Tibial artery (tissue), 4 donors: ENCODE results near the gene PIGV.

Experiments used
- DNase-seq, 2 donors: peaks; one replicate each; pipeline ENCODE4 v3.0.0-alpha.2; 2019
- H3K27ac ChIP-seq, 2 donors: fragments of 200-600 bp; sonication (generic) in 1 of 2; 1 replicate in 1 of 2; 2 replicates in 1 of 2; pipeline ENCODE4 v1.5.1; 2018 to 2019; ENCODE audit warnings: mild to moderate bottlenecking in 1 of 2
- H3K27me3 ChIP-seq, 2 donors: fragments of 200-600 bp; sonication (generic) in 1 of 2; one replicate each; pipeline versions ENCODE4 v1.5.1 to v1.6.0; 2016 to 2019
- H3K36me3 ChIP-seq, 3 donors: fragments of 200-600 bp; sonication (generic) in 2 of 3; one replicate each; pipeline ENCODE4 v1.5.1; 2016 to 2019; ENCODE audit warnings: mild to moderate bottlenecking in 2 of 3
- H3K4me1 ChIP-seq, 4 donors: fragments of 200-600 bp; sonication (generic) in 2 of 4; 1 replicate in 3 of 4; 2 replicates in 1 of 4; pipeline ENCODE4 v1.5.1; 2016 to 2019
- H3K4me3 ChIP-seq, 2 donors: fragments of 200-600 bp; sonication (generic) in 1 of 2; 1 replicate in 1 of 2; 2 replicates in 1 of 2; pipeline ENCODE4 v1.5.1; 2018 to 2019; ENCODE audit warnings: mild to moderate bottlenecking in 2 of 2
- H3K9me3 ChIP-seq, 3 donors: fragments of 200-600 bp; sonication (generic) in 1 of 3; one replicate each; pipeline ENCODE4 v1.5.1; 2016 to 2019
- CTCF ChIP-seq, 2 experiments: fragments of 200-600 bp in 1 of 2; fragments of 450-650 bp in 1 of 2; IDR thresholded peaks; one replicate each; pipeline ENCODE4 v1.5.1; 2017 to 2019; ENCODE audit warnings: antibody characterized with exemption in 2 of 2, mild to moderate bottlenecking in 1 of 2, moderate library complexity in 1 of 2
- intact Hi-C: fragments of 100-400 bp; cut with DNase I; formaldehyde crosslinking; loops from one replicate; pipeline ENCODE4 v1.15.0; 2023; ENCODE audit warnings: low total_unique reads

The PIGV gene

GRCh38 chr1:26811057-26811456, 23.3 kb downstream of the PIGV start:
- TF ChIP-seq CTCF (IDR thresholded peaks at IDR 0.05), result no peak
- Histone ChIP-seq H3K36me3 (no peaks in the 10 kb centered on the region), H3K4me3 (no peak overlapping the region), H3K27me3 (no peaks in the 10 kb centered on the region), H3K4me1 (no peaks in the 10 kb centered on the region), H3K27ac (no peak overlapping the region), H3K9me3 (no peaks in the 10 kb centered on the region)
- intact Hi-C loops, result no loop called here
- DNase-seq, result no peak

DNA sequence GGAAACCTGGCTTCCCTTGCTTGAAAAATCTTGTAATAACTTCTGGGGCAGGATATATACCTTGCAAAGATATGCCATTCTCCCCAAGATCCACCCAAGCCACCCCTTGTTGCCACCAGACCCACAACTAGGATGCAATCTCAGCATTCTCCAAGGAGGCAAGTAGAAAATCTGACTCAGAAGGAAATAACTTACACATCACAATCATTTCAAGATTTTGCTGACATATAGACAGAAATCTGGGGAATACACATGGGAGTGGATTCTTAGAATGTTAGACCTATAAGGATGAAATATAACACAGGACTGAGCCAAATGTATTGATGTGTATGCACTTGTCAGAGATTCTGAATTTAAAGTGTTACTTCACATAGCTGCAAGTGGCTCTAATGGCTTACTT, 24.0 kb downstream of the PIGV start:
- H3K9me3 ChIP-seq, result no peaks in the 10 kb centered on the region
- H3K4me1 ChIP-seq, result no peaks in the 10 kb centered on the region
- no peaks in the 10 kb centered on the region for H3K36me3 ChIP-seq
- no peak for TF ChIP-seq CTCF (IDR thresholded peaks at IDR 0.05)
- no peaks in the 10 kb centered on the region for H3K27me3 ChIP-seq
- intact Hi-C loops, result no loop called here
- no peak overlapping the region for H3K27ac ChIP-seq
- DNase-seq, result no peak
- no peak overlapping the region for H3K4me3 ChIP-seq

DNA sequence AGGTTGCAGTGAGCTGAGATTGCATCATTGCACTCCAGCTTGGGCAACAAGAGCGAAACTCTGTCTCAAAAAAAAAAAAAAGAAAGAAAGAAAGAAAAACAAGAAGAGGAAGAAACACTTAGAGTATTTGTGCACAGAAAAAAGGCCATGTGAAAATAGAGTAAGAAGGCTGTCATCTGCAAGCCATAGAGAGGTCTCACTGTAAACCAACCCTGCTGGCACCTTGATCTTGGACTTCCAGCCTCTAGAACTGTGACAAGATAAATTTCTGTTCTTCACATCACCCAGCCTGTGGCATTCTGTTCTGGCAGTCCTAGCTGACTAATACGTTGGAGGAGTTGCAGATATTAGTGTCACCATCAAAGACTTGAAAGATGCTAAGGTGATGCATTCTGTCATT, 26.6 kb downstream of the PIGV start:
- intact Hi-C loops, result no loop called here

DNA sequence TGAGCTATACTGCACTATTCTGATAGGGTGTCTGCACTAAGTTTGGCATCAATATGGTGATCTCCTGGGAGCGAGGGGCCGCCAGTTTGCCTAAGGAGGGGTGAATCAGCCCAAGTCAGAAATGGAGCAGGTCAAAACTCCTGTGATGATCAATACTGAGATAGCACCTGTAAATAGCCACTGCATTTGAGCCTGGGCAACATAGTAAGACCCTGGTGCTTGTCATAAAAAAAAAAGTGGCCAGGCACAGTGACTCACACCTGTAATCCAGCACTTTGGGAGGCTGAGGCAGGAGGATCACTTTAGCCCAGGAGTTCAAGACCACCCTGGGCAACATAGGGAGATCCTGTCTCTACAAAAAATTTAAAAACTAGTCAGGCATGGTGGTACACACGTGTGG, 27.1 kb downstream of the PIGV start:
- Histone ChIP-seq H3K4me1 (no peaks in the 10 kb centered on the region), H3K27me3 (no peaks in the 10 kb centered on the region), H3K9me3 (no peaks in the 10 kb centered on the region), H3K36me3 (no peaks in the 10 kb centered on the region), H3K4me3 (no peak overlapping the region), H3K27ac (no peak overlapping the region)
- TF ChIP-seq CTCF (IDR thresholded peaks at IDR 0.05), result no peak
- no peak for DNase-seq
- intact Hi-C loops, result no loop called here

More for the DNA sequence above, 26.6 kb downstream of the PIGV start:
- no peak for TF ChIP-seq CTCF (IDR thresholded peaks at IDR 0.05)
- Histone ChIP-seq H3K36me3 (no peaks in the 10 kb centered on the region), H3K4me3 (no peak overlapping the region), H3K27ac (no peak overlapping the region), H3K4me1 (no peaks in the 10 kb centered on the region), H3K27me3 (no peaks in the 10 kb centered on the region), H3K9me3 (no peaks in the 10 kb centered on the region)
- no peak for DNase-seq

DNA sequence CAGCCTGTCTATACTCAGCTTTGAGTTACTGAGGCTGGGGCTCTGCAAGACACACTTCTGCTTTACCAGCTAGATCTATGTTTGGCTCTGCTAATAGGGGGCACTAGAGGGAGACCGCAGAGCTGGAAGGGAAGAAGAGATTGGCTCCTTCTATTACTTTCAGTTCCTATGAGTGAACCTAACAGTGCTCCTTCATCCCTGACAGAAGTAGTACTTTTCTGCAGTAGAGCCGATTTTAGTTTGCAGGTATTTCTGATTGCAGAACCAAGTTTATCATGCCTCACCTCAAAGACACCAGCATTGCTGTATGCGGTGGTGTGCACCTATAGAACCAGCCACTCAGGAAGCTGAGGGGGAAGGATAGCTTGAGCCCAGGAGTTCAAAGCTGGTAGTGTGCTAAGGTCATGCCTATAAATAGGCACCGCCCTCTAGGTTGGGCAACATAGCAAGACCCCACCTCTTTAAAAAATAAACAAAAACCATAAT, 33.1 kb downstream of the PIGV start:
- Histone ChIP-seq H3K27ac (no peak overlapping the region), H3K4me3 (no peak overlapping the region), H3K27me3 (no peaks in the 10 kb centered on the region), H3K36me3 (no peaks in the 10 kb centered on the region), H3K9me3 (no peaks in the 10 kb centered on the region), H3K4me1 (peaks cover 0 to 9% (median 3%) of the 10 kb centered on the region in 4 donors)
- intact Hi-C loops, result no loop called here
- no peak for DNase-seq
- no peak for TF ChIP-seq CTCF (IDR thresholded peaks at IDR 0.05)
